GM19372 (cell line): Measurements from ENCODE around the gene YKT6.

Source experiments
- ATAC-seq: cut with Tn5 transposase; IDR thresholded peaks from one replicate; pipeline ENCODE4 v1.9.1; 2021; ENCODE audit warnings: mild to moderate bottlenecking, low read depth, moderate library complexity; ENCODE audit not compliant: unreplicated experiment

Gene YKT6

DNA sequence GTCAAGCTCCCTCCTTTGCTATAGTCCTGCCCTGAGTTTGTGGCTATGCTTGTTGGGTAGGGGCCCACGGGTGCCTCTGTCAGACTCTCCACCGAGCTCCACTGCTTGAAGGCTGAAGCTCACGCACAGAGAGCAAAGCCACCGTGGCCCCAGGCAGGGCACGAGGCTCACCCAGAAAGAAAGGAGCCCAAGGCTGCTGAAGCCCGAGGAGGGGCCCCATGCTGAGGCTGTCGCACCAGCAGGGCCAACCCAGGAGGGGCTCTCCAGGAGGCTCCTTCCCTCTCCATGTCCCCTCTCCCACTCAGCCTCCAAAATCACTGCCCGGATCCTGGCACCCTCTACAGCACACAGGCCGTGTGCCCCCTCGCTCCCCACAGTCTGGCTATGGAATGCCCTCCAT lies 50.5 kb downstream of the YKT6 start:
- ATAC-seq: no peak

DNA sequence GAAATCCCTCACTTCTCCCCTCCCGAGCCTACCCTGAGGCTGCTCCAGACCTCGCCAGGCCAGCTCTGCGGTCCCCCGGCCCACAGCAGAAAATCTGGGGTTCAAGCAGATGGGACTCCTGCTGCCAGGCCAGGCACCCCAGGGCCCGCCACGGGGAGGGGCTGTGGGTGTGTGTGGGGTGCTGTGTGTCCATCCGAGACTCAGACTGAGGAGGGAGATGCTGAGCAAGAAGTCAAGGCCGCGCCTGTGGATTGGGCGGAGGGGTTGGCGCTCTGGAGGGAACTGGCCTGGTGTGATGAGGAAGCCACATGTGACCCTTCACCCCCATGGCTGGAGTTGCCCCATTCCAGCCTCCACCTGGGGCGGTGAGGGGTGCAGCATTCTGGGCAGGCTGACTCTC lies 51.1 kb downstream of the YKT6 start:
- no peak for ATAC-seq

DNA sequence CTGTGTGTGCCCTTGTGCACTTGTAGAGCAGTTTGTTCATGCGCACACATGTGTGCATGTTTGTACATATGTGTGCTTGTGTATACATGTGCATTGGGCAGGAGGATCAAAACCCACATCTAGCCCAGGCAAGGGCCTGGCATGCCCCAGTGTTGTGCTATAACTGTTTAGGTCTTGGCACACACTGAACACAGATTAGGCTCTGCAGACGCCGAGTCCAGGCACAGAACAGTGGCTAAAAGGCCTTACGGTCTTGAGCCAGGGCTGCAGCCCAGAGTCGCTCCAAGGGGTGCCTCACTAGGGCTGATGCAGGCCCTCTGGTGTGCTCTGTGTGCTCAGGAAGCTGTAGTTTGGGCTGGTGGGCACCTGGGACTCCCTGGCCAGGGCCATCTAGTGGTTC lies 55.7 kb downstream of the YKT6 start:
- no peak for ATAC-seq

DNA sequence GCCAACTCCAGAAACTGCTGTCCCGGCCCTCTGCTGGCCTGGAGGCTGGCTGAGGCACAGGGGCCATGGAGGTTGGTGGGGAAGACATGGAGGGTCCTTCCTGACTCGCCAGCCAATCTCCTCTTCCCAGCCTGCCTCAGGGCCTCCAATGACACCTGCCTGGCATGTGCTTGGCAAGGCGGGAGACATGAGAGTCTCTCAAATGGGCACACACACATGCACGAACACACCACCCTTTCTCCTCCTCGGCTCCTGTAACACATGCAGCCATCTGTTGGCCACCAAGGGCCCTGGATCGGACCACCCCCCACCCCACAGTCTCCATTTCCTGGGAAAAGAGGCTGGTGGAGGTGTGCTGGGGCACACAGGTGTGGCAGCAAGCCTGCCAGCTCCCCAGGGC lies 56.4 kb downstream of the YKT6 start:
- ATAC-seq: no peak

DNA sequence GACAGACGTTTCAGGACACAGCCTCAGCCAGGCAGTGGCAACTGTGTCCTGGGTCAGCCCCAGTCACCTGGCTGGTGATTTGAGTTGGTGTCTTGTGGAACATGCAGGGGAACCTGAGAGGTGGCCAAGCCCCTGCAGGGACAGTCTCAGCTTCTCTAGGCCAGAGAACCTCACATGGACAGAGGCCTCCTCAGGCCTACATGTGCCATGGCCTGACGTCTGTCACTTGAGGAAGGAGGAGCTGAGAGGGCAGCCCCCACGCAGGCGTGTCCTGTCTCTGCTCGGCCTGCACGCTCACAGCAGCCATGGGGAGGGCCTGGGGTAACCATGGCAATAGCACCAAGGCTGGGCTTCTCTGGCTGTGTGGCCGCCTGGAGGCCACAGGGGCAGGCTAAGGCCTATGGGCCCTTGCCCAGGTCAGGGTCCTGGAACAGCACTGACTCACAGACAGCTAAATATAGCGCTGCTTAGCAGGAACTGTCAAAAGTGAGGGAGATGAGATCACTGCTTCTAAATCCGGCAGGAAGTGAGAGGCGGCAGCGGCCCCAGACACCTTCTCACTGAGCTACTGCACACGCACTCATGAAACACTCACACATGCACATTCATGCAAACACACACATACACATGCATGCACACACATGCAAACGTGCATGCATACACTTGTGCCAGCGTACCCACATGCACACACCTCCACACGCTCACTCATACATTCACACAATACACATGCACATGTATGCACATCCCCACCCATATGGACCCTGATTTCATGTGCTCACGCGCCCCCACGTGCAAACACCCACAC lies 57.0 kb downstream of the YKT6 start:
- ATAC-seq: peak; percentile 89

DNA sequence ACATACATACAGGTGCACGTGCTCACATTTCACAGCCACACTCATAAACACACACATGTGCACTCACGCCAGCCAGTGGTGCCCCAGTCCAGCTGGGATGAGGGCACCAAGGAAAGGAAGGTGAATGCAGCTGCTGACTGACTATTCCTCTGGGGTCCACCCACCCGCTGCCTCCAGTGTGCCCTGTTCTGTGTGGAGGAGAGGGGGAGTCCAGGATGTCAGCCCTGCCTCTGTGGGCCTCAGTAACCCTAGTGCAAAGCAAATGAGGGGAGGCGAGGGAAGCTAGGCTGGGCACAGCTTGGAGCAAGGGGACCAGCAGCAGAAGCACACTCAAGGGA lies 57.6 kb downstream of the YKT6 start:
- no peak for ATAC-seq

DNA sequence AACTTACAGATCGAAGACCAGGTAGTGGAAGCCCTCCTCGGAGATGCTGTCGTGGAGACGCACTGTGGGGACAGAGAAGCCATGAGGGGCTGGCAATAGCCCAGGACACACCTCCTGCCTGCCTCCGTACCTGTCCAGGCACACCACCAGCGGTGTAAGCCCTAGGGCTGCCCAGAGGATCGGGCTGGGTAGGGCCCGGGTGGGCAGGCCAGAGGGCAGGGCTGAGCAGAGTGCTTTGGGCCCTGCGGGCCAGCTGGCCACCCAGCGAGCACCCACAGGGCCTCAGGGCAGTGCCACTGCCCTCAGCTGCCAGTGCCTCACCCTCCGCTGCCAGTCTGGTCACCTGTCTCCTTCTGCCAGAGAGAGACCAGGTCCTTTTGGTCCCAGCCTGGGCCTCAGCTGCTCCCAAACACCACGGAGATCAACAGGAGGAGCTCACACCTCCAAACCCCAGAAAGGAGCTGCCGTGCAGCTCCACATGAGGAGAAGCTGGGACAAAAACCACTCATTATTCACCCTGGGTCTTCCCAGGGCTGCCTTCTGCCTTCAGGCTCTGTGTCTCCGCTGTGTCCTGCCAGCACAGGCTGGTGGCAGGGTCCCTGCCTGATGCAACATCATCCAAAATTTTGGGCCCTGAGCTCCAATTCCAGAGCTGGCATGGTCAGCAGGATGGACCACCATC lies 58.2 kb downstream of the YKT6 start:
- no peak for ATAC-seq

DNA sequence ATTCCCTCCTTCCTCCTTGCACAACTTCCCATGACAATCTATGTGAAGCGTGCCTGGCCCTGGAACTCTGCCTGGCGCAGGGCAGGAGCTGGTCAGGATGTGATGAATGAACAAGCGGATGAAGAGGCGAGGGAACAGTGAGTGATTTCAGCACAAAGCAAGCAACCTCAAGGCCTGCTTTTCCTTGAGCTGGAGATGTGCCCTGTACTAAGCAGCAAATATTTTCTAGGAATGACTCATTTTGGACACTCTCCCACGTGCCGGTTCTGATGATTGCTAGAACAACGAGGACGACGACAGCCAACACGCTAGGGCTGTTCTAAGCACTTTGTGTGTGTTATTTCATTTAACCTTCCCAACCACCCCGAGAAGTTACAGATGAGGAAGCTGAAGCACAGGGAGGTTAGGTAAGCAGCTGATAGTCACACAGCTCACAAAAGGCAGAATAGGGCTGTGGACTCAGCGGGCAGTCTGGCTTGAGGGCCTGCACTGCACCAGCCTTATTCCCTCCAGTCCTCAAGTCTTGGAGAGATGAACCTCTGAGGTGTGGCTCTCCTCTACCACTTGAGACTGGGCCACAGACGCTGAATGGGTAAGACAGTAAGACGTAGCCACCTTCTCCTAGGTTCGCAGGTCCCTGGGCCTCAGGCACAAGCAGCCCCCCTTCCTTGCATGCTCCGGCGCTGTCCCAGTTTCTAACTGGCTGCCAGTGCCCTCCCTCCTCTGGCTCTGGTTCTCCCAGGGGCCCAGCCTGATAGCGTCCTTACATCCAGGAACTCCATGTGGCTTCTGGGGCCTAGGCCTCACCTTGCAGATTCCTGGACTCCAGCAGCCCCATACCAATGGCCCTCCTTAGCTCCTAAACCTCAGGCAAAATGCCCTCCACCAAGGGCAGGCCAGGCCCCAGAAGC lies 59.0 kb downstream of the YKT6 start:
- ATAC-seq: no peak

DNA sequence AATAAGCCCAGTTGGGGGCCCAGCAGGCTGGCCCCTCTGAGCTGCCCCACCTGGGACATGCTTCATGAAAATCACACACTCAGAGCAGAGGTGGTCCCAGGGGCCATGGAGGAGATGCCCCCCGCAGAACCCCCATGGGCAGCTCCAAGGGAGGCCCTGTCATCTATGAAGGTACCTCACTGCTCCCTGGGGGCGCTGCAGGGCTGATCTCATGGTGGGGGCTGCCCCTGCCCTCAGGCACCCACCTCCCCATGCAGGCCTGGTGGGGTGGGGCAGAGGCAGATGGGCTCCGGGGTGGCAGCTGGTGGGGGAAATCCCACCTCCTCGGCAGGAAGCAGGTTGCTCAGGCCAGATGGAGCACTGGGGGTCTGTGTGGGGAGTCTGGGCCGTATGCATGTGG lies 60.5 kb downstream of the YKT6 start:
- ATAC-seq: no peak

DNA sequence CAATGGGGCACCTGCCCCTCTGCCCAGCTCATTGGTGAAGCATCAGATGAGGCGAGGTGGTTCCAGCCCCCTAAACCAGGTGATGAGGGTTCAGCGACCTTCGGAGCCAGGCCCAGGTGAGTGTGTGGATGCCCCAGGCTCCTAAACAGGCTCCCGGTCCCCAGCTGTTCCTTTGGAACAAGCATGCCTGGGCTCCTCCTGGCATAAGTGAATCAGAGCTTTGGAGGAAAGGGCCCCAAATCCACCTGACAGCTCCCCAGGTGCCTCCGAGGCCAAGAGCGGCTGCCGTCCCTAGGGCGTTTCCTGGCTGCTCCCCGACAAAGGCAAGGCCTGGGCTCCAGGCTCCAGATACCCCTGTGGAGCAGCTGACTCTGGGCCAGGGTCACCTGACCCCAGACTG lies 61.3 kb downstream of the YKT6 start:
- ATAC-seq: no peak

DNA sequence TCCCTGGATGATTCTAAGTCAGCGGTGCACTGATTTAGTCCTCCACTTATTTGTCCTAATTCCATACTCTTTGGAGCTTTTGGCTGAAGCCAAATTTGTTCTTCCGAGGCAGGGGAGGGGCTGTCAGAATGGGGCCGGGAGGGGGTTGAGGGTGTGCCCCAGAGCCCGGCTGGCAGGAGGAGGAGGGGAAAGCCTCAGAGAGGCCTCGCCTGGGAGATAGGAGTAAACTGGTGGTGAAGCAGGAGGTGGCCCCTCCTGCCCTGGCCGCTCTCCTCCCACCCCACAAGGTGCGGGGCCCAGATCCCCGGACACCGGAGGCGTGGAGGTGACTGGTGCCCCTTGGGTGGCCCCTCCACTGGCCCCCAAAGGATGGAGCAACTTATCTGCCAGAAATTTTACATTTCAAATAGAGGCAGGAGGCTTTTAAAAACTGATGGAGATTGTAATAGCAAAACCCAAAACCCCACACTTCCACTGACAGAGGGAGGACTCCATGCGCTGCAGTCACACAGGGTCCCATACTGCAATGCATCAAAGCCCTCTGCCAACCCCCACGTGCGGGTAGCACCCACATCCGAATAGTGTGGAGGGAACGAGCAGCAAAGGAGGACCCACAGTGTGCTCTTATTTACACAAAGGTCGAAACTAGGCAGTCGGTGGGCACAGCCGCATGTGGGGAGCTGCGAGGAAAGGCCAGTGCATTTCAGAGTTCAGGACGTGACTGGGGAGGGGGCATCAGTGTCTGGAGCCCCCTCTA lies 62.7 kb downstream of the YKT6 start:
- ATAC-seq: no peak
